SK-N-SH (cell line): ENCODE data around the gene ITPA. TPM values are rescaled to one million over a fixed set of nuclear protein-coding genes. Genes with fewer than 3 reads are reported as not detected.

Source experiments
- CTCF ChIA-PET: fragments of 300-600, 350-600 bp; formaldehyde crosslinking; extraction: SDS; loops from one replicate; lab custom pipeline; 2021; lab: Yijun Ruan, JAX
- POLR2A ChIA-PET: fragments of 350-600 bp; sonication (Branson Sonifier 250); formaldehyde crosslinking; extraction: SDS; loops from one replicate; lab custom pipeline; 2020; ENCODE audit warnings: antibody characterized with exemption, inconsistent platforms; lab: Yijun Ruan, JAX
- DNase-seq: peaks from one replicate; pipeline ENCODE4 v3.0.0; 2012
- H2AFZ ChIP-seq: fragments of 200-600 bp; sonication (generic); 2 replicates; pipeline ENCODE4 v1.8.1; 2016; ENCODE audit warnings: antibody characterized with exemption, mild to moderate bottlenecking, low read depth
- H3F3A ChIP-seq: fragments of 200-600 bp; sonication (generic); replicated peaks from 2 replicates; pipeline ENCODE3; 2016; ENCODE audit warnings: antibody characterized with exemption, mild to moderate bottlenecking; ENCODE audit not compliant: insufficient read depth
- H3K27ac ChIP-seq, 2 experiments: fragments of 200-500 bp in 1 of 2; fragments of 200-600 bp in 1 of 2; sonication (Bioruptor generic) in 1 of 2; sonication (generic), shearing (Covaris generic) in 1 of 2; 2 replicates each; pipeline versions ENCODE4 v1.5.1 to v1.6.1; 2014 to 2016; ENCODE audit warnings: low read depth in 2 of 2, inconsistent platforms in 1 of 2, low read length in 1 of 2, mild to moderate bottlenecking in 1 of 2, mixed read lengths in 1 of 2
- H3K27me3 ChIP-seq: fragments of 200-600 bp; sonication (generic), shearing (Covaris generic); 2 replicates; pipeline ENCODE4 v1.6.1; 2016; ENCODE audit warnings: mixed run types; ENCODE audit not compliant: insufficient read depth
- H3K36me3 ChIP-seq, 2 experiments: fragments of 200-500 bp in 1 of 2; fragments of 200-600 bp in 1 of 2; sonication (Bioruptor generic) in 1 of 2; sonication (generic) in 1 of 2; replicated peaks in 1 of 2; 2 replicates each; pipeline versions ENCODE3 to v1.5.1; 2014 to 2016; ENCODE audit warnings: low read length in 1 of 2, mild to moderate bottlenecking in 1 of 2; ENCODE audit not compliant: insufficient read depth in 2 of 2, control insufficient read depth in 1 of 2
- H3K4me1 ChIP-seq, 2 experiments: fragments of 200-500 bp in 1 of 2; fragments of 200-600 bp in 1 of 2; sonication (Bioruptor generic) in 1 of 2; sonication (generic), shearing (Covaris generic) in 1 of 2; 2 replicates each; pipeline versions ENCODE4 v1.5.1 to v1.6.1; 2014 to 2016; ENCODE audit warnings: low read depth in 1 of 2, low read length in 1 of 2, mixed run types in 1 of 2; ENCODE audit not compliant: insufficient read depth in 2 of 2, control insufficient read depth in 1 of 2
- H3K4me2 ChIP-seq: fragments of 200-600 bp; sonication (generic), shearing (Covaris generic); 2 replicates; pipeline ENCODE4 v1.6.1; 2017; ENCODE audit warnings: mixed run types
- H3K4me3 ChIP-seq, 2 experiments: fragments of 200-500 bp in 1 of 2; fragments of 200-600 bp in 1 of 2; sonication (Bioruptor generic) in 1 of 2; sonication (generic), shearing (Covaris generic) in 1 of 2; 2 replicates each; pipeline versions ENCODE4 v1.5.1 to v1.8.1; 2014 to 2016; ENCODE audit warnings: low read depth in 2 of 2, inconsistent platforms in 1 of 2, low read length in 1 of 2, mild to moderate bottlenecking in 1 of 2, mixed read lengths in 1 of 2, moderate library complexity in 1 of 2
- H3K79me2 ChIP-seq: fragments of 200-600 bp; sonication (generic); 2 replicates; pipeline ENCODE4 v1.8.1; 2017; ENCODE audit warnings: mild to moderate bottlenecking; ENCODE audit not compliant: insufficient read depth
- H3K9ac ChIP-seq: fragments of 200-600 bp; sonication (generic); 2 replicates; pipeline ENCODE4 v1.6.1; 2017; ENCODE audit warnings: mixed run types
- H3K9me2 ChIP-seq: fragments of 200-600 bp; sonication (generic); 2 replicates; pipeline ENCODE4 v1.6.1; 2017; ENCODE audit warnings: mixed run types
- H3K9me3 ChIP-seq: fragments of 200-600 bp; sonication (generic); 2 replicates; pipeline ENCODE4 v1.6.1; 2017; ENCODE audit warnings: mixed run types, mild to moderate bottlenecking, moderate library complexity
- H4K20me1 ChIP-seq: fragments of 200-600 bp; sonication (generic); 2 replicates; pipeline ENCODE4 v1.6.1; 2017; ENCODE audit warnings: mild to moderate bottlenecking, mixed run types; ENCODE audit not compliant: insufficient read depth
- CHD2 ChIP-seq: fragments of 150-350 bp; IDR thresholded peaks from 2 replicates; pipeline ENCODE4 v1.6.1; 2018; ENCODE audit warnings: low read length; ENCODE audit not compliant: partially characterized antibody
- ELF1 ChIP-seq: IDR thresholded peaks from 2 replicates; pipeline ENCODE4 v1.4.0; 2012
- EP300 ChIP-seq, 2 experiments: IDR thresholded peaks; 2 replicates each; pipeline versions ENCODE4 v1.4.0 to v1.6.1; 2012; ENCODE audit warnings: borderline replicate concordance in 1 of 2, low read depth in 1 of 2, low read length in 1 of 2
- EZH2phosphoT487 ChIP-seq: fragments of 200-600 bp; sonication (generic); IDR thresholded peaks from 2 replicates; pipeline ENCODE4 v1.6.1; 2017; ENCODE audit warnings: low read depth, mixed run types, mild to moderate bottlenecking, antibody characterized with exemption, moderate library complexity, borderline replicate concordance
- FOSL2 ChIP-seq: IDR thresholded peaks from 2 replicates; pipeline ENCODE4 v1.4.0; 2012; ENCODE audit warnings: low read depth, mild to moderate bottlenecking, moderate library complexity, borderline replicate concordance
- FOXJ3 ChIP-seq: sonication (generic); formaldehyde crosslinking; IDR thresholded peaks from 2 replicates; pipeline ENCODE4 v1.5.1; 2020; ENCODE audit warnings: mild to moderate bottlenecking, missing genetic modification reagents
- FOXM1 ChIP-seq: IDR thresholded peaks from 2 replicates; pipeline ENCODE4 v1.4.0; 2012; ENCODE audit warnings: low read depth, mild to moderate bottlenecking
- JUND ChIP-seq: IDR thresholded peaks from 2 replicates; pipeline ENCODE4 v1.4.0; 2012
- NFIC ChIP-seq: IDR thresholded peaks from 2 replicates; pipeline ENCODE4 v1.4.0; 2012; ENCODE audit warnings: borderline replicate concordance
- NRF1 ChIP-seq: IDR thresholded peaks from 2 replicates; pipeline ENCODE4 v1.6.1; 2012; ENCODE audit warnings: low read depth, mild to moderate bottlenecking, low read length
- POLR2AphosphoS5 ChIP-seq: IDR thresholded peaks from 2 replicates; pipeline ENCODE4 v1.6.1; 2012; ENCODE audit warnings: low read depth, low read length
- RAD21 ChIP-seq: IDR thresholded peaks from 2 replicates; pipeline ENCODE4 v1.6.1; 2012; ENCODE audit warnings: mild to moderate bottlenecking, low read length
- REST ChIP-seq: IDR thresholded peaks from 2 replicates; pipeline ENCODE4 v1.6.1; 2012; ENCODE audit warnings: mild to moderate bottlenecking, low read depth, low read length, moderate library complexity
- TEAD4 ChIP-seq: IDR thresholded peaks from 2 replicates; pipeline ENCODE4 v1.4.0; 2012; ENCODE audit warnings: mild to moderate bottlenecking, borderline replicate concordance; ENCODE audit not compliant: insufficient read depth
- ZBTB33 ChIP-seq: IDR thresholded peaks from 2 replicates; pipeline ENCODE4 v1.4.0; 2012; ENCODE audit warnings: low read depth, borderline replicate concordance
- WGBS: methylation state at CpG from one replicate; pipeline ENCODE4 v1.1.6; 2017; ENCODE audit warnings: low lambda C conversion rate; 5-methylcytosine and 5-hydroxymethylcytosine counted together
- polyA plus RNA-seq, 3 experiments: library from polyadenylated mRNA; depleted of rRNA; stranded (reverse); fragments of >200 nt; gene quantifications; 2 replicates each; pipeline ENCODE4 v1.2.3, GENCODE V29; 2012
- TF ChIP-seq, protein P1 (sequence below): IDR thresholded peaks from 2 replicates; pipeline ENCODE4 v1.4.0; 2012; ENCODE audit warnings: low read depth
- TF ChIP-seq, protein P2 (sequence below): IDR thresholded peaks from 2 replicates; pipeline ENCODE4 v1.4.0; 2012; ENCODE audit warnings: low read depth, borderline replicate concordance

The ITPA gene
- polyA plus RNA-seq, 1 of the 3 experiments (the other 2 are of a cell fraction) = 66.7 TPM

GRCh38 chr20:3166913-3167342 is 42.4 kb upstream of the ITPA start:
- H3K27me3 ChIP-seq = no peaks in the 10 kb centered on the region
- 95% methylated on average over 2 of the region's 16 CpGs for WGBS
- H3K79me2 ChIP-seq = no peaks in the 10 kb centered on the region
- no peaks in the 10 kb centered on the region for H4K20me1 ChIP-seq
- H3K9me2 ChIP-seq = no peaks in the 10 kb centered on the region
- no peak overlapping the region for H3K27ac ChIP-seq
- no peaks in the 10 kb centered on the region for H3K36me3 ChIP-seq
- H3K9me3 ChIP-seq = no peaks in the 10 kb centered on the region
- H3K9ac ChIP-seq = no peak overlapping the region
- peak; percentile 16 for DNase-seq
- TF ChIP-seq POLR2AphosphoS5 = no peak
- no peak for TF ChIP-seq REST
- no peak for TF ChIP-seq FOSL2
- no peak for TF ChIP-seq EP300 (IDR thresholded peaks at IDR 0.05; ENCODE audit: borderline replicate concordance in 1 of 2, low read depth in 1 of 2, low read length in 1 of 2)
- no peak for TF ChIP-seq TEAD4
- no peak for TF ChIP-seq ELF1
- no peak for TF ChIP-seq NFIC
- no peak for TF ChIP-seq RAD21
- no peak for TF ChIP-seq JUND
- no peak for TF ChIP-seq EZH2phosphoT487
- TF ChIP-seq, protein P1, sequence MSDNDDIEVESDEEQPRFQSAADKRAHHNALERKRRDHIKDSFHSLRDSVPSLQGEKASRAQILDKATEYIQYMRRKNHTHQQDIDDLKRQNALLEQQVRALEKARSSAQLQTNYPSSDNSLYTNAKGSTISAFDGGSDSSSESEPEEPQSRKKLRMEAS = no peak
- TF ChIP-seq, protein P2, sequence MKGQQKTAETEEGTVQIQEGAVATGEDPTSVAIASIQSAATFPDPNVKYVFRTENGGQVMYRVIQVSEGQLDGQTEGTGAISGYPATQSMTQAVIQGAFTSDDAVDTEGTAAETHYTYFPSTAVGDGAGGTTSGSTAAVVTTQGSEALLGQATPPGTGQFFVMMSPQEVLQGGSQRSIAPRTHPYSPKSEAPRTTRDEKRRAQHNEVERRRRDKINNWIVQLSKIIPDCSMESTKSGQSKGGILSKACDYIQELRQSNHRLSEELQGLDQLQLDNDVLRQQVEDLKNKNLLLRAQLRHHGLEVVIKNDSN = no peak
- no peak for TF ChIP-seq ZBTB33
- TF ChIP-seq FOXJ3 (CRISPR knock-in tag) = no peak
- TF ChIP-seq FOXM1 = no peak
- no peak for TF ChIP-seq NRF1
- no peak for TF ChIP-seq CHD2
- peaks cover 0 to 8% of the 10 kb centered on the region in 2 experiments; a peak in 1 of 4 replicates for H3K4me1 ChIP-seq
- H3K4me3 ChIP-seq = no peak overlapping the region
- H3F3A ChIP-seq = peaks cover under 1% of the 10 kb centered on the region
- H2AFZ ChIP-seq = no peak overlapping the region
- ChIA-PET POLR2A (no interaction called here), CTCF (interaction anchor here (0.7 kb wide), 1 partner anchor 28 kb away, joined by 3 read pairs; no protein-coding TSS in a partner anchor)
- H3K4me2 ChIP-seq = no peak overlapping the region
